Caco-2 (cell line): ENCODE data around the gene BPIFB4. TPM values are rescaled to one million over a fixed set of nuclear protein-coding genes. Genes with fewer than 3 reads are reported as not detected.

Experiments used
- BruUV-seq: library from RNA; stranded (reverse); fragments of 400-500 nt; replicated peaks from 2 replicates; lab custom pipeline; 2021; lab: Mats Ljungman, UMichigan
- CTCF ChIA-PET: fragments of 300-600 bp; sonication (Branson Sonifier 250); formaldehyde crosslinking; loops from one replicate; lab custom pipeline; 2022; ENCODE audit warnings: antibody characterized with exemption; lab: Charles Lee
- POLR2A ChIA-PET: fragments of 300-600 bp; sonication (Branson Sonifier 250); formaldehyde crosslinking; loops from one replicate; lab custom pipeline; 2022; ENCODE audit warnings: antibody characterized with exemption; lab: Charles Lee
- DNase-seq, 2 experiments: peaks; one replicate each; pipeline versions ENCODE4 v3.0.0 to v3.0.0-alpha.2; 2020 to 2022
- H3K27me3 ChIP-seq: replicated peaks from 2 replicates; pipeline ENCODE4 v1.6.0; 2011; ENCODE audit warnings: low read length; ENCODE audit not compliant: control insufficient read depth, insufficient read depth
- H3K36me3 ChIP-seq: 2 replicates; pipeline ENCODE4 v1.5.1; 2011; ENCODE audit warnings: low read length; ENCODE audit not compliant: control insufficient read depth, insufficient read depth
- H3K4me1 ChIP-seq: fragments of 250-450 bp; sonication (Bioruptor Pico); 2 replicates; pipeline ENCODE4 v1.5.1; 2020; ENCODE audit warnings: mild to moderate bottlenecking
- H3K4me3 ChIP-seq: 2 replicates; pipeline ENCODE4 v1.5.1; 2011; ENCODE audit warnings: low read depth, mild to moderate bottlenecking, control low read depth, low read length
- H3K9me3 ChIP-seq: fragments of 250-450 bp; sonication (Bioruptor Pico); 2 replicates; pipeline ENCODE4 v1.5.1; 2020; ENCODE audit warnings: mild to moderate bottlenecking, moderate library complexity
- H3K27ac Mint-ChIP-seq: one replicate; pipeline ENCODE4 v1.8.0; 2022; ENCODE audit warnings: mixed read lengths; ENCODE audit not compliant: unreplicated experiment
- H3K27me3 Mint-ChIP-seq: one replicate; pipeline ENCODE4 v1.8.0; 2022; ENCODE audit warnings: mixed read lengths; ENCODE audit not compliant: insufficient read depth, unreplicated experiment
- H3K36me3 Mint-ChIP-seq: one replicate; pipeline ENCODE4 v1.8.0; 2022; ENCODE audit warnings: mild to moderate bottlenecking, mixed read lengths; ENCODE audit not compliant: insufficient read depth, unreplicated experiment
- H3K4me1 Mint-ChIP-seq: one replicate; pipeline ENCODE4 v1.8.0; 2022; ENCODE audit warnings: low read depth, mixed read lengths; ENCODE audit not compliant: unreplicated experiment
- H3K4me3 Mint-ChIP-seq: one replicate; pipeline ENCODE4 v1.8.0; 2022; ENCODE audit warnings: mild to moderate bottlenecking, moderate library complexity, mixed read lengths; ENCODE audit not compliant: unreplicated experiment
- H3K9me3 Mint-ChIP-seq: one replicate; pipeline ENCODE4 v1.8.0; 2022; ENCODE audit warnings: mixed read lengths; ENCODE audit not compliant: unreplicated experiment
- intact Hi-C: fragments of 100-400 bp; cut with micrococcal nuclease; formaldehyde crosslinking; loops from one replicate; pipeline ENCODE4 v1.10.0; 2022; ENCODE audit not compliant: unreplicated experiment
- total RNA-seq: library from RNA; stranded (reverse); gene quantifications from 2 replicates; pipeline ENCODE4 v1.2.3, GENCODE V29; 2022
- TF ChIP-seq, protein P1 (sequence below), 2 experiments: fragments of 200-600 bp in 1 of 2; IDR thresholded peaks; 1 replicate in 1 of 2; 2 replicates in 1 of 2; pipeline versions ENCODE4 v1.5.1 to v1.8.0; 2011 to 2022; ENCODE audit warnings: antibody characterized with exemption in 1 of 2, control low read depth in 1 of 2, inconsistent platforms in 1 of 2, low read depth in 1 of 2, low read length in 1 of 2, mild to moderate bottlenecking in 1 of 2, moderate library complexity in 1 of 2; ENCODE audit not compliant: insufficient read depth in 1 of 2, severe bottlenecking in 1 of 2, unreplicated experiment in 1 of 2

The BPIFB4 gene
- total RNA-seq, 1 experiment from 2014 or later, result not detected

- no peak overlapping the region for H3K4me3 Mint-ChIP-seq
- no peaks in the 10 kb centered on the region for H3K36me3 Mint-ChIP-seq
- H3K27me3 Mint-ChIP-seq, result peaks cover 6% of the 10 kb centered on the region
- H3K4me1 ChIP-seq, result peaks cover 1% of the 10 kb centered on the region
- H3K9me3 Mint-ChIP-seq, result no peaks in the 10 kb centered on the region
- CTCF ChIA-PET, result interaction anchor here (0.6 kb wide), 2 partner anchors 110 to 119 kb away, joined by 3 read pairs; no protein-coding TSS in a partner anchor
- no peak overlapping the region for H3K27ac Mint-ChIP-seq
- H3K36me3 ChIP-seq, result no peaks in the 10 kb centered on the region
- DNase-seq, result no peak
- BruUV-seq, result no TSS peak
- TF ChIP-seq, protein P1, sequence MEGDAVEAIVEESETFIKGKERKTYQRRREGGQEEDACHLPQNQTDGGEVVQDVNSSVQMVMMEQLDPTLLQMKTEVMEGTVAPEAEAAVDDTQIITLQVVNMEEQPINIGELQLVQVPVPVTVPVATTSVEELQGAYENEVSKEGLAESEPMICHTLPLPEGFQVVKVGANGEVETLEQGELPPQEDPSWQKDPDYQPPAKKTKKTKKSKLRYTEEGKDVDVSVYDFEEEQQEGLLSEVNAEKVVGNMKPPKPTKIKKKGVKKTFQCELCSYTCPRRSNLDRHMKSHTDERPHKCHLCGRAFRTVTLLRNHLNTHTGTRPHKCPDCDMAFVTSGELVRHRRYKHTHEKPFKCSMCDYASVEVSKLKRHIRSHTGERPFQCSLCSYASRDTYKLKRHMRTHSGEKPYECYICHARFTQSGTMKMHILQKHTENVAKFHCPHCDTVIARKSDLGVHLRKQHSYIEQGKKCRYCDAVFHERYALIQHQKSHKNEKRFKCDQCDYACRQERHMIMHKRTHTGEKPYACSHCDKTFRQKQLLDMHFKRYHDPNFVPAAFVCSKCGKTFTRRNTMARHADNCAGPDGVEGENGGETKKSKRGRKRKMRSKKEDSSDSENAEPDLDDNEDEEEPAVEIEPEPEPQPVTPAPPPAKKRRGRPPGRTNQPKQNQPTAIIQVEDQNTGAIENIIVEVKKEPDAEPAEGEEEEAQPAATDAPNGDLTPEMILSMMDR (IDR thresholded peaks at IDR 0.05; ENCODE audit: insufficient read depth in 1 of 2, low read depth in 1 of 2, low read length in 1 of 2, severe bottlenecking in 1 of 2, unreplicated experiment in 1 of 2), result no peak
- H3K9me3 ChIP-seq, result no peaks in the 10 kb centered on the region
- peaks cover 1% of the 10 kb centered on the region for H3K4me1 Mint-ChIP-seq
- intact Hi-C loops, result loop anchor here (5.0 kb wide), 1 partner anchor 93 kb away; the partner anchor contains the start of gene BPIFB2
- no peaks in the 10 kb centered on the region for H3K27me3 ChIP-seq
- no peak overlapping the region for H3K4me3 ChIP-seq
- POLR2A ChIA-PET, result no interaction called here
Measured at GRCh38 chr20:33099843-33100538, 20.5 kb downstream of the BPIFB4 start.

DNA sequence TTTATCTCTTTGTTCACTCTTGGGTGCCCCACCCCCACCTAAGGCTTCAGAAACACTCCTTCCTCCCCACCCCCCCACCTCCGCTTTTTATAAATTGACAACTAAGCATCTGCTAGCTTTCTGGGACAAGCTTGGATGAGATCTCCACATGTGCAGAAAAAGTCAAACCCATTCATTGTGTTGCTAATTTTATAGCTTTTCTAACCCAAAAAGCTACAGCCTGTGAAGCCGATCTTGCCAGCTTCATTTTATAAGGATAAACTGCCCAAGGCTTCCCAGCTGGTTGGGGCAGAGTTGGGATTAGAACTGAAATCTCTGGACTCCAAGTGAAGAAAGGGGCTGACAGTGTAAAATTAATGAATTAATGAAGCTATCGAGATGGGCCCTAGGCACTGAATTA lies 24.1 kb downstream of the BPIFB4 start:
- no peak overlapping the region for H3K27ac Mint-ChIP-seq
- ChIA-PET CTCF (interaction anchor here (0.6 to 1.2 kb wide), 3 partner anchors 201 to 544 kb away, joined by 3 to 7 read pairs (median 5); no protein-coding TSS in a partner anchor), POLR2A (no interaction called here)
- intact Hi-C loops, result no loop called here
- peaks cover 6% of the 10 kb centered on the region for H3K27me3 Mint-ChIP-seq
- DNase-seq, result no peak
- no peaks in the 10 kb centered on the region for H3K36me3 Mint-ChIP-seq
- Histone ChIP-seq H3K36me3 (no peaks in the 10 kb centered on the region), H3K4me1 (peaks cover 16% of the 10 kb centered on the region), H3K27me3 (no peaks in the 10 kb centered on the region), H3K9me3 (no peaks in the 10 kb centered on the region), H3K4me3 (no peak overlapping the region)
- BruUV-seq, result no TSS peak
- no peaks in the 10 kb centered on the region for H3K9me3 Mint-ChIP-seq
- H3K4me3 Mint-ChIP-seq, result no peak overlapping the region
- H3K4me1 Mint-ChIP-seq, result peaks cover 16% of the 10 kb centered on the region
- TF ChIP-seq, protein P1 (IDR thresholded peaks at IDR 0.05; ENCODE audit: insufficient read depth in 1 of 2, low read depth in 1 of 2, low read length in 1 of 2, severe bottlenecking in 1 of 2, unreplicated experiment in 1 of 2), result no peak

GRCh38 chr20:33104336-33104735 lies 24.9 kb downstream of the BPIFB4 start:
- H3K36me3 ChIP-seq, result no peaks in the 10 kb centered on the region
- H3K4me3 Mint-ChIP-seq, result no peak overlapping the region
- no peaks in the 10 kb centered on the region for H3K9me3 ChIP-seq
- no TSS peak for BruUV-seq
- ChIA-PET POLR2A (no interaction called here), CTCF (interaction anchor here (0.6 to 1.2 kb wide), 2 partner anchors 202 to 889 kb away, joined by 3 to 11 read pairs; partner anchors contain the start of gene RALY)
- H3K27ac Mint-ChIP-seq, result no peak overlapping the region
- peaks cover 16% of the 10 kb centered on the region for H3K4me1 Mint-ChIP-seq
- H3K9me3 Mint-ChIP-seq, result no peaks in the 10 kb centered on the region
- TF ChIP-seq, protein P1 (IDR thresholded peaks at IDR 0.05; ENCODE audit: insufficient read depth in 1 of 2, low read depth in 1 of 2, low read length in 1 of 2, severe bottlenecking in 1 of 2, unreplicated experiment in 1 of 2), result no peak
- H3K4me3 ChIP-seq, result no peak overlapping the region
- H3K36me3 Mint-ChIP-seq, result no peaks in the 10 kb centered on the region
- DNase-seq, result no peak
- intact Hi-C loops, result no loop called here
- H3K4me1 ChIP-seq, result peaks cover 16% of the 10 kb centered on the region
- no peaks in the 10 kb centered on the region for H3K27me3 ChIP-seq
- peaks cover 5% of the 10 kb centered on the region for H3K27me3 Mint-ChIP-seq
